HG02763 (cell line): Measurements from ENCODE around the gene SEMA4B.
"Not testable (repeated sequence)": the region's sequence is repeated elsewhere in the genome, so short reads cannot be mapped to it uniquely, and the experiment has no call there.

Experiments
- ATAC-seq: cut with Tn5 transposase; IDR thresholded peaks from one replicate; pipeline ENCODE4 v1.9.1; 2021; ENCODE audit warnings: mild to moderate bottlenecking, moderate library complexity; ENCODE audit not compliant: unreplicated experiment

Gene SEMA4B

GRCh38 chr15:90201130-90201943 lies at the start of gene SEMA4B:
Gene SEMA4B (plus strand): TSS chr15:90201330. CDS start chr15:90201579, 249 bp downstream.
- peak; percentile 74 for ATAC-seq

- no peak for ATAC-seq
These were observed 49.0 kb upstream of the SEMA4B start for GRCh38 chr15:90151989-90152645.

GRCh38 chr15:90153658-90154057 lies 47.5 kb upstream of the SEMA4B start:
- ATAC-seq, result no peak

- ATAC-seq, result no peak
These were observed 46.9 kb upstream of the SEMA4B start for GRCh38 chr15:90154246-90154645.

GRCh38 chr15:90154861-90155626 lies 46.1 kb upstream of the SEMA4B start:
- no peak for ATAC-seq

- no peak for ATAC-seq
These were observed 41.9 kb upstream of the SEMA4B start for GRCh38 chr15:90159213-90159612.

GRCh38 chr15:90160781-90161727 lies 40.1 kb upstream of the SEMA4B start:
- no peak for ATAC-seq

GRCh38 chr15:90161950-90162361 lies 39.2 kb upstream of the SEMA4B start:
- ATAC-seq, result peak; percentile 69

- ATAC-seq, result no peak
These were observed 38.2 kb upstream of the SEMA4B start for GRCh38 chr15:90162956-90163355.

GRCh38 chr15:90164239-90164638 lies 36.9 kb upstream of the SEMA4B start:
- not testable (repeated sequence) for ATAC-seq

GRCh38 chr15:90165157-90165556 lies 36.0 kb upstream of the SEMA4B start:
- ATAC-seq, result no peak

- ATAC-seq, result no peak
These were observed 35.3 kb upstream of the SEMA4B start for GRCh38 chr15:90165659-90166489.

- no peak for ATAC-seq
These were observed 34.0 kb upstream of the SEMA4B start for GRCh38 chr15:90167121-90167520.

- no peak for ATAC-seq
These were observed 29.5 kb upstream of the SEMA4B start for GRCh38 chr15:90171623-90172022.

- ATAC-seq, result no peak
These were observed 27.8 kb upstream of the SEMA4B start for GRCh38 chr15:90173372-90173771.

- no peak for ATAC-seq
These were observed 26.8 kb upstream of the SEMA4B start for GRCh38 chr15:90174140-90174875.

GRCh38 chr15:90177012-90177411 lies 24.1 kb upstream of the SEMA4B start:
- ATAC-seq, result no peak

GRCh38 chr15:90178468-90179435 lies 22.4 kb upstream of the SEMA4B start:
- ATAC-seq, result no peak
